NB4 (cell line): Measurements from ENCODE around the gene L2HGDH.

Experiments used
- DNase-seq: peaks from one replicate; pipeline ENCODE4 v3.0.0; 2010; ENCODE audit warnings: low read depth
- H3K4me3 ChIP-seq: one replicate; pipeline ENCODE4 v1.5.1; 2011; ENCODE audit warnings: mild to moderate bottlenecking, low read depth, low read length, moderate library complexity
- CTCF ChIP-seq: IDR thresholded peaks from one replicate; pipeline ENCODE4 v1.5.1; 2012; ENCODE audit warnings: low read depth, low read length
- MYC ChIP-seq: IDR thresholded peaks from 2 replicates; pipeline ENCODE4 v1.6.1; 2011; ENCODE audit warnings: low read depth, low read length
- POLR2A ChIP-seq: IDR thresholded peaks from 2 replicates; pipeline ENCODE4 v1.6.1; 2011; ENCODE audit warnings: mild to moderate bottlenecking; ENCODE audit not compliant: insufficient read length; ENCODE audit errors: extremely low read depth
- TF ChIP-seq, protein P1 (sequence below): IDR thresholded peaks from 2 replicates; pipeline ENCODE4 v1.6.1; 2011; ENCODE audit warnings: low read depth, low read length

The L2HGDH gene

GRCh38 chr14:50212726-50213125 lies 99.3 kb downstream of the L2HGDH start:
- no peak for DNase-seq
- TF ChIP-seq MYC (no peak), CTCF (no peak), POLR2A (no peak)
- TF ChIP-seq, protein P1, sequence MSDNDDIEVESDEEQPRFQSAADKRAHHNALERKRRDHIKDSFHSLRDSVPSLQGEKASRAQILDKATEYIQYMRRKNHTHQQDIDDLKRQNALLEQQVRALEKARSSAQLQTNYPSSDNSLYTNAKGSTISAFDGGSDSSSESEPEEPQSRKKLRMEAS, result no peak
- no peak overlapping the region for H3K4me3 ChIP-seq

- H3K4me3 ChIP-seq, result no peak overlapping the region
- TF ChIP-seq POLR2A (no peak), MYC (no peak), CTCF (no peak)
- TF ChIP-seq, protein P1, result no peak
- no peak for DNase-seq
These were observed 102.0 kb downstream of the L2HGDH start for GRCh38 chr14:50210074-50210473.

DNA sequence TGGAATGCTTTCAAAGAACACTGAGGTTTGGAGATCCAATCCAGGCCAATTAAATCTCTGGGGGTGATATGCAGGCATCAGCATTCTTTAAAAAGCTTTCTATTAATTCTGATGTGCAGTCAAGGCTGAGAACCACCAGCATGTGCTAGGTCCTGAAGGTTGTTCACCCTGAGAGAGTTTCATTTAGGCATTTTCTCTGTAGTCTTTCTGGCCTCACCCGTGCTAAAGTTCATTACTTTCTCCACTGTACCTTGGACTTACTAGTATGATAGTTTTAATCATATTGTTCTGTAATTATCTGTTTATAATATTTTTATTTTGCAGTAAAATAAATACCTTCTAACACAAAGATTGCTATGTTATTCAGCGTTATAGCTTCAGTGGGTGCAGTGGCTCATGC lies 113.5 kb downstream of the L2HGDH start:
- no peak for DNase-seq
- no peak overlapping the region for H3K4me3 ChIP-seq
- TF ChIP-seq, protein P1, result no peak
- TF ChIP-seq CTCF (no peak), MYC (no peak), POLR2A (no peak)

- no peak for DNase-seq
- no peak overlapping the region for H3K4me3 ChIP-seq
- TF ChIP-seq MYC (no peak), CTCF (no peak), POLR2A (no peak)
- TF ChIP-seq, protein P1, result no peak
These were observed 120.5 kb downstream of the L2HGDH start for GRCh38 chr14:50191499-50191898.
